HG02678 (cell line): Measurements from ENCODE around the gene CPHXL.

Source experiments
- ATAC-seq: cut with Tn5 transposase; IDR thresholded peaks from one replicate; pipeline ENCODE4 v1.9.1; 2021; ENCODE audit warnings: mild to moderate bottlenecking, moderate library complexity; ENCODE audit not compliant: unreplicated experiment

CPHXL gene

GRCh38 chr16:75702242-75702641, 24.0 kb downstream of the CPHXL start:
- ATAC-seq = no peak

GRCh38 chr16:75701361-75701760, 24.9 kb downstream of the CPHXL start, which contains the start of gene DUXB:
TSS of gene DUXB (minus strand) at chr16:75701461. CDS start at chr16:75701418, 43 bp downstream.
- ATAC-seq = no peak

GRCh38 chr16:75697571-75697970, 28.7 kb downstream of the CPHXL start:
- no peak for ATAC-seq

- ATAC-seq = no peak
Measured at GRCh38 chr16:75695708-75696107, 30.6 kb downstream of the CPHXL start.

- ATAC-seq = no peak
Measured at GRCh38 chr16:75687361-75687760, 38.9 kb downstream of the CPHXL start.

- ATAC-seq = no peak
Measured at GRCh38 chr16:75682308-75682707, 44.0 kb downstream of the CPHXL start.

GRCh38 chr16:75679366-75679765, 46.9 kb downstream of the CPHXL start:
- ATAC-seq = no peak

GRCh38 chr16:75676909-75677308, 49.4 kb downstream of the CPHXL start, which contains the start of gene CPHXL2:
TSS of gene CPHXL2 (minus strand) at chr16:75677009. CDS start at chr16:75676999, 10 bp downstream.
- ATAC-seq = no peak

- ATAC-seq = no peak
Measured at GRCh38 chr16:75667503-75667902, 58.8 kb downstream of the CPHXL start.
